Smooth muscle cell (in vitro differentiated cells): Measurements from ENCODE around the gene VARS2. TPM values are rescaled to one million over a fixed set of nuclear protein-coding genes. Genes with fewer than 3 reads are reported as not detected.

Experiments
- DNase-seq: peaks from one replicate; lab custom pipeline; 2025; ENCODE audit not compliant: unreplicated experiment; lab: John Stamatoyannopoulos, UW
- H2AFZ ChIP-seq: fragments of 200-600 bp; sonication (generic); 2 replicates; pipeline ENCODE4 v1.6.0; 2016; ENCODE audit warnings: antibody characterized with exemption, low read depth, mild to moderate bottlenecking
- H3F3A ChIP-seq: fragments of 200-600 bp; sonication (generic); 2 replicates; pipeline ENCODE4 v1.6.0; 2017; ENCODE audit warnings: antibody characterized with exemption, low read depth
- H3K27ac ChIP-seq: fragments of 200-600 bp; sonication (generic); 2 replicates; pipeline ENCODE4 v1.5.1; 2016; ENCODE audit warnings: low read depth, mild to moderate bottlenecking
- H3K27me3 ChIP-seq: fragments of 200-600 bp; sonication (generic); 2 replicates; pipeline ENCODE4 v1.6.1; 2016; ENCODE audit warnings: low read depth, mild to moderate bottlenecking
- H3K36me3 ChIP-seq: fragments of 200-600 bp; sonication (generic); 2 replicates; pipeline ENCODE4 v1.5.1; 2016; ENCODE audit warnings: low read depth
- H3K4me1 ChIP-seq: fragments of 200-600 bp; sonication (generic); 2 replicates; pipeline ENCODE4 v1.5.1; 2016; ENCODE audit warnings: low read depth
- H3K4me2 ChIP-seq: fragments of 200-600 bp; sonication (generic); 2 replicates; pipeline ENCODE4 v1.6.0; 2016; ENCODE audit warnings: mild to moderate bottlenecking
- H3K4me3 ChIP-seq: fragments of 200-600 bp; sonication (generic); 2 replicates; pipeline ENCODE4 v1.5.1; 2016; ENCODE audit warnings: mild to moderate bottlenecking
- H3K79me2 ChIP-seq: fragments of 200-600 bp; sonication (generic); 2 replicates; pipeline ENCODE4 v1.6.0; 2016; ENCODE audit warnings: low read depth, mild to moderate bottlenecking
- H3K9ac ChIP-seq: fragments of 200-600 bp; sonication (generic); 2 replicates; pipeline ENCODE4 v1.6.0; 2016; ENCODE audit warnings: low read depth
- H3K9me3 ChIP-seq: fragments of 200-600 bp; sonication (generic); replicated peaks from 2 replicates; pipeline ENCODE4 v1.5.1; 2016; ENCODE audit warnings: low read depth
- H4K20me1 ChIP-seq: fragments of 200-600 bp; sonication (generic); 2 replicates; pipeline ENCODE4 v1.6.0; 2016; ENCODE audit warnings: low read depth
- WGBS: methylation state at CpG from one replicate; pipeline ENCODE4 v1.1.7; 2016; ENCODE audit warnings: low lambda C conversion rate; 5-methylcytosine and 5-hydroxymethylcytosine counted together
- polyA plus RNA-seq: library from polyadenylated mRNA; unstranded; fragments of >200 nt; fragmentation: Nextera tagmentation; extraction: Ambion mirVana; gene quantifications from 2 replicates; pipeline ENCODE4 v1.2.1, GENCODE V29; 2016
- total RNA-seq: library from RNA; depleted of rRNA; stranded (reverse); fragments of >200 nt; gene quantifications from 2 replicates; pipeline ENCODE4 v1.2.3, GENCODE V29; 2014
- TF ChIP-seq, protein P1 (sequence below): fragments of 200-600 bp; sonication (generic); IDR thresholded peaks from 2 replicates; pipeline ENCODE4 v1.5.1; 2017; ENCODE audit warnings: borderline replicate concordance, mild to moderate bottlenecking, antibody characterized with exemption; ENCODE audit not compliant: insufficient read depth, poor library complexity, severe bottlenecking

The VARS2 gene
- total and polyA plus RNA-seq, 2 experiments from 2014 or later: 15.1 to 15.4 TPM

DNA sequence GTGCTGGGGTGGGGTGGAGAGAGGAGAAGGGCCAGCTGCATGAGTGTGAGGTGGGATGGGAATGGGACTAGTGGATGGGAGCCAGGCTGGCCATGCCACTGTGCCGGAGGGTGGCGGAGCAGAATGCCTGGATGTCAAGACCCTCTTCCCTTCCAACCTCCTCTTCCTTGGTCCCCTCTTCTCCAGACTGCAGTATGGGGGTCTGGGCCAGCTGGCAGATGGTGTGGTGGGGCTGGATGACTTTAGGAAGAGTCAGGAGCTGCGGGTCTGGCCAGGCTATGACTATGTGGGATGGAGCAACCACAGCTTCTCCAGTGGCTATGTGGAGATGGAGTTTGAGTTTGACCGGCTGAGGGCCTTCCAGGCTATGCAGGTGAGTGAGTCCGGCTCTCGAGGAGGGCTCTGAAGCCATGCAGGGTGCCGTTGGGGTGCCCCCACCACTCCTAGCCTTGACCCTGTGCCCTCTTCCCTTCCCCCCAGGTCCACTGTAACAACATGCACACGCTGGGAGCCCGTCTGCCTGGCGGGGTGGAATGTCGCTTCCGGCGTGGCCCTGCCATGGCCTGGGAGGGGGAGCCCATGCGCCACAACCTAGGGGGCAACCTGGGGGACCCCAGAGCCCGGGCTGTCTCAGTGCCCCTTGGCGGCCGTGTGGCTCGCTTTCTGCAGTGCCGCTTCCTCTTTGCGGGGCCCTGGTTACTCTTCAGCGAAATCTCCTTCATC, 22.1 kb upstream of the VARS2 start:
- H3K9ac ChIP-seq: no peak overlapping the region
- H3K79me2 ChIP-seq: peaks cover 22% of the 10 kb centered on the region
- no peaks in the 10 kb centered on the region for H3F3A ChIP-seq

DNA sequence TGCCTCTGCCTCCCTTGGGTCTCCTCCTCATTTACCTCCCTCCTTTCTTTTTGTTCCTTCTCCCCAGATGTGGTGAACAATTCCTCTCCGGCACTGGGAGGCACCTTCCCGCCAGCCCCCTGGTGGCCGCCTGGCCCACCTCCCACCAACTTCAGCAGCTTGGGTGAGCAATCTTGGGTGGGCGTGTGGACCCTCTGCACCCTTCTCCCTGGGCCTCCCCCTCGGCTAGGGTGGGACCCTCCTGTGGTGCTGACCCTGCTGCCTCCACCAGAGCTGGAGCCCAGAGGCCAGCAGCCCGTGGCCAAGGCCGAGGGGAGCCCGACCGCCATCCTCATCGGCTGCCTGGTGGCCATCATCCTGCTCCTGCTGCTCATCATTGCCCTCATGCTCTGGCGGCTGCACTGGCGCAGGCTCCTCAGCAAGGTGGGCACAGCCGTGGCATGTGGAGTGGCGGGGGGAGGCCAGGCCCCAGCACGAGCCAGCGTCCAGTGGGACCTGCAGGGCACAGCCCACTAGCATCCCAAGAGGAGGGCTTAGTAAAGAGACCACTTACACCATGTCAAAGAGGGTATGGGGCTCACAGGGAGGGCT, 20.9 kb upstream of the VARS2 start:
- no peak overlapping the region for H3K9ac ChIP-seq
- no peak overlapping the region for H3K4me3 ChIP-seq
- H3K4me2 ChIP-seq: no peak overlapping the region
- DNase-seq: no peak
- H3K27ac ChIP-seq: no peak overlapping the region
- no peak overlapping the region for H2AFZ ChIP-seq
- H3K27me3 ChIP-seq: no peaks in the 10 kb centered on the region
- H3K4me1 ChIP-seq: peaks cover 5% of the 10 kb centered on the region
- WGBS: 90% methylated on average over 16 of the region's 16 CpGs
- H3F3A ChIP-seq: no peaks in the 10 kb centered on the region
- TF ChIP-seq, protein P1, sequence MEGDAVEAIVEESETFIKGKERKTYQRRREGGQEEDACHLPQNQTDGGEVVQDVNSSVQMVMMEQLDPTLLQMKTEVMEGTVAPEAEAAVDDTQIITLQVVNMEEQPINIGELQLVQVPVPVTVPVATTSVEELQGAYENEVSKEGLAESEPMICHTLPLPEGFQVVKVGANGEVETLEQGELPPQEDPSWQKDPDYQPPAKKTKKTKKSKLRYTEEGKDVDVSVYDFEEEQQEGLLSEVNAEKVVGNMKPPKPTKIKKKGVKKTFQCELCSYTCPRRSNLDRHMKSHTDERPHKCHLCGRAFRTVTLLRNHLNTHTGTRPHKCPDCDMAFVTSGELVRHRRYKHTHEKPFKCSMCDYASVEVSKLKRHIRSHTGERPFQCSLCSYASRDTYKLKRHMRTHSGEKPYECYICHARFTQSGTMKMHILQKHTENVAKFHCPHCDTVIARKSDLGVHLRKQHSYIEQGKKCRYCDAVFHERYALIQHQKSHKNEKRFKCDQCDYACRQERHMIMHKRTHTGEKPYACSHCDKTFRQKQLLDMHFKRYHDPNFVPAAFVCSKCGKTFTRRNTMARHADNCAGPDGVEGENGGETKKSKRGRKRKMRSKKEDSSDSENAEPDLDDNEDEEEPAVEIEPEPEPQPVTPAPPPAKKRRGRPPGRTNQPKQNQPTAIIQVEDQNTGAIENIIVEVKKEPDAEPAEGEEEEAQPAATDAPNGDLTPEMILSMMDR: peak; percentile 25
- peaks cover 40% of the 10 kb centered on the region for H4K20me1 ChIP-seq
- H3K36me3 ChIP-seq: no peaks in the 10 kb centered on the region
- no peaks in the 10 kb centered on the region for H3K9me3 ChIP-seq
- H3K79me2 ChIP-seq: peaks cover 11% of the 10 kb centered on the region

More for the DNA sequence above, 22.1 kb upstream of the VARS2 start:
- TF ChIP-seq, protein P1: no peak
- 97% methylated on average over 21 of the region's 21 CpGs for WGBS
- no peaks in the 10 kb centered on the region for H3K36me3 ChIP-seq
- no peak overlapping the region for H2AFZ ChIP-seq
- no peaks in the 10 kb centered on the region for H3K9me3 ChIP-seq
- no peaks in the 10 kb centered on the region for H3K27me3 ChIP-seq
- DNase-seq: no peak
- H3K4me2 ChIP-seq: no peak overlapping the region
- H3K4me1 ChIP-seq: peaks cover 14% of the 10 kb centered on the region
- H4K20me1 ChIP-seq: peaks cover 49% of the 10 kb centered on the region
- H3K27ac ChIP-seq: no peak overlapping the region
- H3K4me3 ChIP-seq: no peak overlapping the region

DNA sequence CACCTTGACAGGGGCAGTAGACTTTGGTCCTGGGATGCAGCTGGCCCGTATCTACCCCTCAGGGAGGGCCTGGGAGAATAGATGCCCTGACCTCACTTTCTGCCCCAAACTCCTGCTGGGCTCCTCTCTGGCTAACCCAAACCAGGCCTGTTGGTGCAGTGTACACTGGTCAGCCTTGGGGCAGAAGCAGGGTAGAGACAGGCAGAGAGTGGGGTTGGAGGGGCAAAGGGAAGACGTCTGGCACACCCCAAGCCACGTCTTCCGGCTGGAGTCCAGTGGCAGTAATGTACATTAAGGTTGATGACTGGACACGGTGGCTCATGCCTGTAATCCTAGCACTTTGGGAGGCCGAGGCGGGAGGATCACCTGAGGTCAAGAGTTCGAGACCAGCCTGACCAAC, 20.4 kb upstream of the VARS2 start:
- H3K4me2 ChIP-seq: no peak overlapping the region
- no peak overlapping the region for H3K27ac ChIP-seq
- WGBS: 97% methylated on average over 8 of the region's 8 CpGs
- TF ChIP-seq, protein P1: no peak
- H3K4me1 ChIP-seq: no peaks in the 10 kb centered on the region
- H4K20me1 ChIP-seq: peaks cover 34% of the 10 kb centered on the region
- no peak overlapping the region for H2AFZ ChIP-seq
- H3K27me3 ChIP-seq: no peaks in the 10 kb centered on the region
- no peak overlapping the region for H3K9ac ChIP-seq
- no peak for DNase-seq
- no peaks in the 10 kb centered on the region for H3K9me3 ChIP-seq
- H3F3A ChIP-seq: no peaks in the 10 kb centered on the region
- no peak overlapping the region for H3K4me3 ChIP-seq
- peaks cover 5% of the 10 kb centered on the region for H3K79me2 ChIP-seq
- H3K36me3 ChIP-seq: no peaks in the 10 kb centered on the region

GRCh38 chr6:30894381-30894780, 19.7 kb upstream of the VARS2 start:
- Histone ChIP-seq H3K4me2 (no peak overlapping the region), H3K27ac (no peak overlapping the region), H2AFZ (no peak overlapping the region), H3K36me3 (no peaks in the 10 kb centered on the region), H3K79me2 (no peaks in the 10 kb centered on the region), H3K4me3 (no peak overlapping the region), H3K27me3 (no peaks in the 10 kb centered on the region), H3K9me3 (no peaks in the 10 kb centered on the region), H3K9ac (no peak overlapping the region), H3F3A (no peaks in the 10 kb centered on the region), H3K4me1 (no peaks in the 10 kb centered on the region), H4K20me1 (peaks cover 29% of the 10 kb centered on the region)
- TF ChIP-seq, protein P1: no peak
- DNase-seq: no peak
- WGBS: 88% methylated on average over 12 of the region's 12 CpGs
